H9 (cell line): ENCODE measurements around the gene FAM83F. TPM values are rescaled to one million over a fixed set of nuclear protein-coding genes. Genes with fewer than 3 reads are reported as not detected.

ENCODE experiments used
- DNase-seq: peaks from one replicate; pipeline ENCODE4 v3.0.0-alpha.2; 2017
- H2AFZ ChIP-seq: one replicate; pipeline ENCODE4 v1.6.1; 2013; ENCODE audit warnings: mild to moderate bottlenecking, low read length, control low read depth, moderate library complexity
- H2AK5ac ChIP-seq: 2 replicates; pipeline ENCODE4 v1.6.1; 2013; ENCODE audit warnings: low read length, control low read depth, mixed read lengths; ENCODE audit not compliant: insufficient read length
- H2BK120ac ChIP-seq: one replicate; pipeline ENCODE4 v1.6.1; 2013; ENCODE audit warnings: low read depth, mild to moderate bottlenecking, low read length, control low read depth, inconsistent platforms; ENCODE audit not compliant: poor library complexity, severe bottlenecking
- H2BK12ac ChIP-seq: 2 replicates; pipeline ENCODE4 v1.6.1; 2013; ENCODE audit warnings: low read length, control low read depth, mixed read lengths, low read depth; ENCODE audit not compliant: insufficient read length
- H2BK15ac ChIP-seq: 2 replicates; pipeline ENCODE4 v1.6.1; 2013; ENCODE audit warnings: low read depth, low read length, control low read depth
- H2BK20ac ChIP-seq: one replicate; pipeline ENCODE4 v1.6.1; 2013; ENCODE audit warnings: low read depth, mild to moderate bottlenecking, low read length, control low read depth, inconsistent platforms; ENCODE audit not compliant: poor library complexity, severe bottlenecking
- H2BK5ac ChIP-seq: 2 replicates; pipeline ENCODE4 v1.6.1; 2013; ENCODE audit warnings: low read length, control low read depth, mixed read lengths; ENCODE audit not compliant: insufficient read length
- H3K14ac ChIP-seq: 2 replicates; pipeline ENCODE4 v1.6.1; 2013; ENCODE audit warnings: low read length, control low read depth; ENCODE audit not compliant: insufficient read depth
- H3K18ac ChIP-seq: 2 replicates; pipeline ENCODE4 v1.6.1; 2013; ENCODE audit warnings: low read depth, mild to moderate bottlenecking, mixed read lengths, low read length, control low read depth; ENCODE audit not compliant: insufficient read length
- H3K23ac ChIP-seq: 2 replicates; pipeline ENCODE4 v1.6.1; 2013; ENCODE audit warnings: low read length, control low read depth, mixed read lengths, low read depth; ENCODE audit not compliant: insufficient read length
- H3K23me2 ChIP-seq: 2 replicates; pipeline ENCODE4 v1.6.1; 2013; ENCODE audit warnings: low read depth, mild to moderate bottlenecking, mixed read lengths, low read length, control low read depth; ENCODE audit not compliant: insufficient read length, poor library complexity, severe bottlenecking
- H3K27ac ChIP-seq: 2 replicates; pipeline ENCODE4 v1.5.1; 2013; ENCODE audit warnings: low read length, control low read depth, mixed read lengths, low read depth; ENCODE audit not compliant: insufficient read length
- H3K27me3 ChIP-seq: 2 replicates; pipeline ENCODE4 v1.6.1; 2013; ENCODE audit warnings: low read length, control low read depth, inconsistent platforms; ENCODE audit not compliant: insufficient read depth
- H3K4ac ChIP-seq: 2 replicates; pipeline ENCODE4 v1.6.1; 2013; ENCODE audit warnings: low read depth, mild to moderate bottlenecking, control low read depth, inconsistent platforms, low read length, moderate library complexity
- H3K4me1 ChIP-seq: 2 replicates; pipeline ENCODE4 v1.6.1; 2013; ENCODE audit warnings: low read length, control low read depth, inconsistent platforms; ENCODE audit not compliant: insufficient read depth
- H3K4me2 ChIP-seq: 2 replicates; pipeline ENCODE4 v1.6.1; 2013; ENCODE audit warnings: low read length, control low read depth, mixed read lengths; ENCODE audit not compliant: insufficient read length, insufficient read depth
- H3K56ac ChIP-seq: 2 replicates; pipeline ENCODE4 v1.6.1; 2013; ENCODE audit warnings: low read depth, mild to moderate bottlenecking, mixed read lengths, low read length, control low read depth; ENCODE audit not compliant: insufficient read length
- H3K79me1 ChIP-seq: 2 replicates; pipeline ENCODE4 v1.6.1; 2013; ENCODE audit warnings: low read depth, mild to moderate bottlenecking, moderate library complexity, low read length, control low read depth, inconsistent platforms; ENCODE audit not compliant: insufficient read depth, poor library complexity, severe bottlenecking
- H3K79me2 ChIP-seq: 2 replicates; pipeline ENCODE4 v1.6.1; 2013; ENCODE audit warnings: low read length, control low read depth, inconsistent platforms; ENCODE audit not compliant: insufficient read depth
- H3K9ac ChIP-seq: 2 replicates; pipeline ENCODE4 v1.6.1; 2013; ENCODE audit warnings: low read length, control low read depth, mixed read lengths; ENCODE audit not compliant: insufficient read length; ENCODE audit errors: extremely low read depth
- H3K9me3 ChIP-seq: one replicate; pipeline ENCODE4 v1.6.1; 2013; ENCODE audit warnings: low read depth, low read length, inconsistent platforms; ENCODE audit not compliant: control insufficient read depth
- H3T11ph ChIP-seq: one replicate; pipeline ENCODE4 v1.6.1; 2013; ENCODE audit warnings: mild to moderate bottlenecking, low read length, control low read depth, inconsistent platforms
- H4K20me1 ChIP-seq: one replicate; pipeline ENCODE4 v1.6.1; 2013; ENCODE audit not compliant: control insufficient read depth, insufficient read length, insufficient read depth
- H4K5ac ChIP-seq: 2 replicates; pipeline ENCODE4 v1.6.1; 2013; ENCODE audit warnings: low read depth, mild to moderate bottlenecking, mixed read lengths, low read length, control low read depth; ENCODE audit not compliant: insufficient read length
- H4K8ac ChIP-seq: replicated peaks from 2 replicates; pipeline ENCODE4 v1.6.1; 2013; ENCODE audit warnings: low read length, control low read depth, mixed read lengths, low read depth; ENCODE audit not compliant: insufficient read length
- H4K91ac ChIP-seq: 2 replicates; pipeline ENCODE4 v1.6.1; 2013; ENCODE audit warnings: low read depth, mild to moderate bottlenecking, moderate library complexity, mixed read lengths, low read length, control low read depth; ENCODE audit not compliant: insufficient read length
- H3K27ac Mint-ChIP-seq, 3 experiments: 2 replicates in 2 of 3; 3 replicates in 1 of 3; pipeline ENCODE4 v1.8.0; 2020 to 2021; ENCODE audit warnings: mixed read lengths in 3 of 3, mild to moderate bottlenecking in 1 of 3, moderate library complexity in 1 of 3
- H3K27me3 Mint-ChIP-seq: 2 replicates; pipeline ENCODE4 v1.8.0; 2021; ENCODE audit warnings: low read depth, mild to moderate bottlenecking, moderate library complexity, mixed read lengths
- H3K36me3 Mint-ChIP-seq, 3 experiments: 2 replicates in 2 of 3; 3 replicates in 1 of 3; pipeline ENCODE4 v1.8.0; 2020 to 2021; ENCODE audit warnings: low read depth in 3 of 3, mixed read lengths in 3 of 3; ENCODE audit not compliant: insufficient read depth in 1 of 3
- H3K4me1 Mint-ChIP-seq, 2 experiments: 2 replicates each; pipeline ENCODE4 v1.8.0; 2020; ENCODE audit warnings: mixed read lengths in 2 of 2
- H3K4me3 Mint-ChIP-seq, 2 experiments: 2 replicates in 1 of 2; 3 replicates in 1 of 2; pipeline ENCODE4 v1.8.0; 2020 to 2021; ENCODE audit warnings: mild to moderate bottlenecking in 2 of 2, mixed read lengths in 2 of 2, moderate library complexity in 1 of 2
- H3K9me3 Mint-ChIP-seq, 2 experiments: 2 replicates in 1 of 2; 3 replicates in 1 of 2; pipeline ENCODE4 v1.8.0; 2020; ENCODE audit warnings: mild to moderate bottlenecking in 2 of 2, mixed read lengths in 2 of 2, moderate library complexity in 1 of 2
- CTCF ChIP-seq: fragments of 200-600 bp; sonication (generic); conservative IDR thresholded peaks from 3 replicates; pipeline ENCODE4 v1.8.0; 2021; ENCODE audit warnings: antibody characterized with exemption, mild to moderate bottlenecking
- WGBS: extraction: QIAGEN DNeasy Blood & Tissue Kit; methylation state at CpG from one replicate; pipeline ENCODE4 v1.1.7; 2013; ENCODE audit warnings: missing lambda C conversion rate, low lambda C conversion rate, mixed read lengths; ENCODE audit not compliant: insufficient read length; ENCODE audit errors: extremely low coverage; 5-methylcytosine and 5-hydroxymethylcytosine counted together
- total RNA-seq: library from RNA; stranded (reverse); gene quantifications from 2 replicates; pipeline ENCODE4 v1.2.1, GENCODE V29; 2021

The FAM83F gene
- total RNA-seq, 1 experiment from 2014 or later, result 17.4 TPM

DNA sequence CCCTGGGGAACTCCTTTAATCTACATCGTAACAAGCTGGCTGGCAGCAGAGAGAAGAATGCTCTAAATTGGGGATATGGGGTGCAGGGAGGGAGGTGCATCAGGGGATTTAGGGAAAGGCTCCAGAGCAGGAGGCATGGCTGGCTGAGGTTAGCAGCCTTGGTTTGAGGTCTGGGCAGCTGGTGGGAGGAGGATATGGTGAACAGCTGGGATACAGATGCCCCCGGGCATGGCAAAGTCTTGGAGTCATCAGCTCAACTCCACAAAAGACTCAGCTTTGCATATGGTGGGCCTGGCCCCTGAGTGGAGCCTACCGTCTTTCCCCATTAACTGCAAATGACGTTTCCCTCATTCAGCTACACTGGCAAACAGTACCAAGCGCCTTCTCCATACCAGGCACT lies 5.4 kb downstream of the FAM83F start:
- Histone ChIP-seq H2BK15ac (no peak overlapping the region), H4K91ac (no peak overlapping the region), H3K14ac (no peak overlapping the region), H3K79me1 (peaks cover 6% of the 10 kb centered on the region), H3K79me2 (peaks cover 9% of the 10 kb centered on the region; the same call in 1 of the 2 replicates), H3K4me2 (no peak overlapping the region), H3K9ac (no peak overlapping the region), H3K9me3 (no peaks in the 10 kb centered on the region), H3K27ac (no peak overlapping the region), H3K27me3 (no peaks in the 10 kb centered on the region), H2AFZ (no peak overlapping the region), H2AK5ac (no peak overlapping the region), H3K4ac (no peak overlapping the region), H3K18ac (no peak overlapping the region), H2BK5ac (no peak overlapping the region), H3K23me2 (peaks cover 10% of the 10 kb centered on the region), H2BK20ac (no peak overlapping the region), H4K20me1 (no peaks in the 10 kb centered on the region), H3K23ac (no peak overlapping the region), H3T11ph (no peak overlapping the region), H4K5ac (no peak overlapping the region), H3K56ac (no peak overlapping the region), H3K4me1 (peaks cover 17% of the 10 kb centered on the region), H2BK120ac (no peak overlapping the region), H2BK12ac (no peak overlapping the region), H4K8ac (no peak overlapping the region)
- Mint-ChIP-seq H3K27ac (no peak overlapping the region), H3K27me3 (peaks cover 1% of the 10 kb centered on the region), H3K4me3 (no peak overlapping the region), H3K4me1 (peaks cover 78 to 81% of the 10 kb centered on the region in 2 experiments), H3K36me3 (peaks cover 10 to 15% (median 11%) of the 10 kb centered on the region in 3 experiments; a peak in 6 of 7 replicates), H3K9me3 (no peaks in the 10 kb centered on the region)
- no peak for TF ChIP-seq CTCF
- DNase-seq, result no peak
- WGBS, result no CpG with 5 or more reads among the region's 5 CpGs
